Loucy (cell line): ENCODE measurements around the gene BANK1.

Experiments
- CTCF ChIP-seq: fragments of 200-600 bp; sonication (generic); conservative IDR thresholded peaks from 2 replicates; pipeline ENCODE4 v1.5.1; 2014; ENCODE audit warnings: mild to moderate bottlenecking, antibody characterized with exemption, low read length
- EZH2phosphoT487 ChIP-seq: fragments of 200-600 bp; IDR thresholded peaks from 2 replicates; pipeline ENCODE4 v1.6.1; 2018; ENCODE audit warnings: antibody characterized with exemption, mild to moderate bottlenecking, moderate library complexity, borderline replicate concordance

GRCh38 chr4:101871962-101872676 lies 81.6 kb downstream of the BANK1 start:
- TF ChIP-seq CTCF (no peak), EZH2phosphoT487 (no peak)
